HEK293 (cell line): Measurements from ENCODE around the gene MXRA8.
A peak's percentile ranks its signal among the peaks of the same experiment; 100 is the strongest.

ENCODE experiments used
- BCL11A ChIP-seq: fragments of 450-650 bp; formaldehyde crosslinking; IDR thresholded peaks from 2 replicates; pipeline ENCODE4 v1.5.1; 2016; ENCODE audit warnings: low read depth, missing biosample characterization, missing genetic modification characterization
- EGR2 ChIP-seq: fragments of 450-650 bp; formaldehyde crosslinking; IDR thresholded peaks from 2 replicates; pipeline ENCODE4 v1.5.1; 2016; ENCODE audit warnings: low read depth, missing biosample characterization, missing genetic modification characterization
- GLIS1 ChIP-seq: fragments of 450-650 bp; formaldehyde crosslinking; IDR thresholded peaks from 2 replicates; pipeline ENCODE4 v1.5.1; 2016; ENCODE audit warnings: missing biosample characterization, missing genetic modification characterization
- GLIS2 ChIP-seq: fragments of 450-650 bp; formaldehyde crosslinking; IDR thresholded peaks from 2 replicates; pipeline ENCODE4 v1.5.1; 2016; ENCODE audit warnings: missing biosample characterization, missing genetic modification characterization
- KLF1 ChIP-seq: fragments of 450-650 bp; formaldehyde crosslinking; IDR thresholded peaks from 2 replicates; pipeline ENCODE4 v1.5.1; 2016; ENCODE audit warnings: missing biosample characterization, missing genetic modification characterization
- KLF10 ChIP-seq: fragments of 450-650 bp; IDR thresholded peaks from 2 replicates; pipeline ENCODE4 v1.5.1; 2018; ENCODE audit warnings: missing biosample characterization, mild to moderate bottlenecking, missing genetic modification characterization
- KLF7 ChIP-seq: fragments of 450-650 bp; formaldehyde crosslinking; IDR thresholded peaks from 2 replicates; pipeline ENCODE4 v1.5.1; 2016; ENCODE audit warnings: missing biosample characterization, missing genetic modification characterization, borderline replicate concordance
- OSR2 ChIP-seq: fragments of 450-650 bp; formaldehyde crosslinking; IDR thresholded peaks from 2 replicates; pipeline ENCODE4 v1.5.1; 2016; ENCODE audit warnings: missing biosample characterization, missing genetic modification characterization
- SCRT2 ChIP-seq: fragments of 450-650 bp; formaldehyde crosslinking; IDR thresholded peaks from 2 replicates; pipeline ENCODE4 v1.5.1; 2016; ENCODE audit warnings: missing biosample characterization, missing genetic modification characterization
- SP2 ChIP-seq: fragments of 450-650 bp; formaldehyde crosslinking; IDR thresholded peaks from 2 replicates; pipeline ENCODE4 v1.5.1; 2016; ENCODE audit warnings: missing biosample characterization, missing genetic modification characterization
- SP3 ChIP-seq: fragments of 450-650 bp; formaldehyde crosslinking; IDR thresholded peaks from 2 replicates; pipeline ENCODE4 v1.5.1; 2016; ENCODE audit warnings: missing biosample characterization, missing genetic modification characterization
- SP7 ChIP-seq: fragments of 450-650 bp; formaldehyde crosslinking; IDR thresholded peaks from 2 replicates; pipeline ENCODE4 v1.5.1; 2016; ENCODE audit warnings: missing biosample characterization, missing genetic modification characterization
- YY2 ChIP-seq: fragments of 450-650 bp; formaldehyde crosslinking; IDR thresholded peaks from 2 replicates; pipeline ENCODE4 v1.5.1; 2016; ENCODE audit warnings: missing biosample characterization, missing genetic modification characterization
- ZBTB20 ChIP-seq: fragments of 450-650 bp; formaldehyde crosslinking; IDR thresholded peaks from 2 replicates; pipeline ENCODE4 v1.5.1; 2016; ENCODE audit warnings: missing biosample characterization, missing genetic modification characterization
- ZBTB21 ChIP-seq: fragments of 450-650 bp; formaldehyde crosslinking; IDR thresholded peaks from 2 replicates; pipeline ENCODE4 v1.5.1; 2017; ENCODE audit warnings: missing biosample characterization, missing genetic modification characterization
- ZBTB8A ChIP-seq: fragments of 450-650 bp; formaldehyde crosslinking; IDR thresholded peaks from 2 replicates; pipeline ENCODE4 v1.5.1; 2016; ENCODE audit warnings: missing biosample characterization, missing genetic modification characterization
- ZFP3 ChIP-seq: fragments of 450-650 bp; formaldehyde crosslinking; IDR thresholded peaks from 2 replicates; pipeline ENCODE4 v1.5.1; 2016; ENCODE audit warnings: low read depth, missing biosample characterization, missing genetic modification characterization
- ZFP69B ChIP-seq: fragments of 450-650 bp; formaldehyde crosslinking; IDR thresholded peaks from 2 replicates; pipeline ENCODE4 v1.5.1; 2016; ENCODE audit warnings: missing biosample characterization, missing genetic modification characterization
- ZNF138 ChIP-seq: fragments of 450-650 bp; formaldehyde crosslinking; IDR thresholded peaks from 2 replicates; pipeline ENCODE4 v1.5.1; 2016; ENCODE audit warnings: missing biosample characterization, missing genetic modification characterization, borderline replicate concordance
- ZNF169 ChIP-seq: fragments of 450-650 bp; formaldehyde crosslinking; IDR thresholded peaks from 2 replicates; pipeline ENCODE4 v1.5.1; 2016; ENCODE audit warnings: missing biosample characterization, missing genetic modification characterization
- ZNF2 ChIP-seq: fragments of 450-650 bp; formaldehyde crosslinking; IDR thresholded peaks from 2 replicates; pipeline ENCODE4 v1.5.1; 2016; ENCODE audit warnings: missing biosample characterization, missing genetic modification characterization
- ZNF324 ChIP-seq: fragments of 450-650 bp; formaldehyde crosslinking; IDR thresholded peaks from 2 replicates; pipeline ENCODE4 v1.5.1; 2016; ENCODE audit warnings: missing biosample characterization, missing genetic modification characterization
- ZNF37A ChIP-seq: fragments of 450-650 bp; IDR thresholded peaks from 2 replicates; pipeline ENCODE4 v1.5.1; 2018; ENCODE audit warnings: missing biosample characterization, missing genetic modification characterization
- ZNF391 ChIP-seq: fragments of 450-650 bp; formaldehyde crosslinking; IDR thresholded peaks from 2 replicates; pipeline ENCODE4 v1.5.1; 2016; ENCODE audit warnings: low read depth, missing biosample characterization, missing genetic modification characterization, borderline replicate concordance
- ZNF394 ChIP-seq: fragments of 450-650 bp; formaldehyde crosslinking; IDR thresholded peaks from 2 replicates; pipeline ENCODE4 v1.5.1; 2016; ENCODE audit warnings: missing biosample characterization, missing genetic modification characterization, mild to moderate bottlenecking, moderate library complexity, borderline replicate concordance
- ZNF423 ChIP-seq: fragments of 450-650 bp; formaldehyde crosslinking; IDR thresholded peaks from 2 replicates; pipeline ENCODE4 v1.5.1; 2016; ENCODE audit warnings: missing biosample characterization, missing genetic modification characterization
- ZNF549 ChIP-seq: fragments of 450-650 bp; IDR thresholded peaks from 2 replicates; pipeline ENCODE4 v1.5.1; 2018; ENCODE audit warnings: missing biosample characterization, missing genetic modification characterization, mild to moderate bottlenecking, inconsistent platforms, moderate library complexity
- ZNF560 ChIP-seq: fragments of 450-650 bp; formaldehyde crosslinking; IDR thresholded peaks from 2 replicates; pipeline ENCODE4 v1.5.1; 2017; ENCODE audit warnings: missing biosample characterization, missing genetic modification characterization, borderline replicate concordance
- ZNF600 ChIP-seq: fragments of 450-650 bp; formaldehyde crosslinking; IDR thresholded peaks from 2 replicates; pipeline ENCODE4 v1.5.1; 2016; ENCODE audit warnings: missing biosample characterization, missing genetic modification characterization
- ZNF629 ChIP-seq: fragments of 450-650 bp; formaldehyde crosslinking; IDR thresholded peaks from 2 replicates; pipeline ENCODE4 v1.5.1; 2017; ENCODE audit warnings: missing biosample characterization, missing genetic modification characterization
- ZNF660 ChIP-seq: fragments of 450-650 bp; IDR thresholded peaks from 2 replicates; pipeline ENCODE4 v1.5.1; 2018; ENCODE audit warnings: missing biosample characterization, mild to moderate bottlenecking, missing genetic modification characterization
- ZNF776 ChIP-seq: fragments of 450-650 bp; formaldehyde crosslinking; IDR thresholded peaks from 2 replicates; pipeline ENCODE4 v1.5.0; 2017; ENCODE audit warnings: missing biosample characterization, missing genetic modification characterization, borderline replicate concordance
- ZNF777 ChIP-seq: fragments of 450-650 bp; formaldehyde crosslinking; IDR thresholded peaks from 2 replicates; pipeline ENCODE4 v1.5.1; 2017; ENCODE audit warnings: missing biosample characterization, missing genetic modification characterization, borderline replicate concordance
- ZNF830 ChIP-seq: fragments of 450-650 bp; IDR thresholded peaks from 2 replicates; pipeline ENCODE4 v1.5.0; 2018; ENCODE audit warnings: missing biosample characterization, missing genetic modification characterization, low read depth, mild to moderate bottlenecking, moderate library complexity
- TF ChIP-seq, protein P1 (sequence below): fragments of 450-650 bp; formaldehyde crosslinking; IDR thresholded peaks from 2 replicates; pipeline ENCODE4 v1.5.1; 2016; ENCODE audit warnings: missing biosample characterization, missing genetic modification characterization
- TF ChIP-seq, protein P2 (sequence below): fragments of 450-650 bp; formaldehyde crosslinking; optimal IDR thresholded peaks from 2 replicates; pipeline ENCODE3; 2016; ENCODE audit warnings: missing biosample characterization, mild to moderate bottlenecking, missing genetic modification characterization
- TF ChIP-seq, protein P3 (sequence below): fragments of 450-650 bp; formaldehyde crosslinking; IDR thresholded peaks from 2 replicates; pipeline ENCODE4 v1.5.1; 2016; ENCODE audit warnings: missing biosample characterization, missing genetic modification characterization

Gene MXRA8

DNA sequence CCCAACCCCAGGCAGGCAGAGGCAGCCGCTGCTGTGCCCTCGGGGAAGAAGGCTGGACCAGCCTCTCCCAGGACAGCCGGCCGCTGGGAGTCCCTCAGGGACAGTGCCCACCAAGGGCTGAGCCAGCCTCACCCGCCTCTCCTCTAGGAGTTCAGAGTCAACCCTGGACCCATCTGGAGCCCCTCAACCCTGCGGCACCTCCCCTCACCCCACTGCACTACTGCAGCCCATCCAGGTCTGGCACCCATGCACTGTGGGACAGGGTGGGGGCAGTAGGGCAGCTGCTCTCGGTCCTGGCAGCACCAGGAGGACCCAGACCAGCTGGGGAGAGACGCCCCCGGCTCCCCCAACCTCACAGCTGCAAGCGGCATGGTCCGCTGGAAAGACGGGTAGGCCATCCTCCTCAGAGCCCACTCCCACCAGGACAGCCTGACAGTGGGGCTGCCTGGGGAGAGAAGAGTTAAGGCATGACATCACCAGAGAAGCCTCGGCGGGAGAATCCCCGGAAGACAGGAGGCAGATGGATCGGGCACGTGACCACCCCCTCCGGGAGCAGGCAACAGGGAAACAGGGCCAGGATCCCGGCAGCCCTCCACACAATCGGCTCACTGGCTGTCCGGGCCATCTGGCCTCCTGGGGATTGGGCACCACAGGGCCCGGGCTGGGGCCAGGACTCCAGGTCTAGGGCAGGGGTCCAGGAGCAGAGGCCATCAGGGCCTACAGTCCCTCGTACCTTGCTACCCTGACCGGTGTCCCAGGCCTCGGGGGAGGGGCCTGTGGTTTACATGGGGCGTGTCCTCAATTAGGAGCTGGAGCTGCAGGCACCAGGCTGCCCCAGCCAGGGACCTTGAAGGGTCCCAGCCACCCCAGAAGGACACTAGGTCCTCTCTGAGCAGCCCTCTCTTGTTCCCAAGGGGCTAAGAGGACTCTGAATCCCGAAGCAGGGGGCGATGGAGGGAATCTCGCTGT is 53.7 kb downstream of the MXRA8 start (continued):
- TF ChIP-seq, protein P1, sequence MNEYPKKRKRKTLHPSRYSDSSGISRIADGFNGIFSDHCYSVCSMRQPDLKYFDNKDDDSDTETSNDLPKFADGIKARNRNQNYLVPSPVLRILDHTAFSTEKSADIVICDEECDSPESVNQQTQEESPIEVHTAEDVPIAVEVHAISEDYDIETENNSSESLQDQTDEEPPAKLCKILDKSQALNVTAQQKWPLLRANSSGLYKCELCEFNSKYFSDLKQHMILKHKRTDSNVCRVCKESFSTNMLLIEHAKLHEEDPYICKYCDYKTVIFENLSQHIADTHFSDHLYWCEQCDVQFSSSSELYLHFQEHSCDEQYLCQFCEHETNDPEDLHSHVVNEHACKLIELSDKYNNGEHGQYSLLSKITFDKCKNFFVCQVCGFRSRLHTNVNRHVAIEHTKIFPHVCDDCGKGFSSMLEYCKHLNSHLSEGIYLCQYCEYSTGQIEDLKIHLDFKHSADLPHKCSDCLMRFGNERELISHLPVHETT (tag by site-specific recombination), result peak; percentile 82; the same call in 1 of the 2 replicates
- peak; percentile 84 for TF ChIP-seq ZBTB8A
- peak; percentile 92 for TF ChIP-seq GLIS1 (tag by site-specific recombination)
- peak; percentile 93 for TF ChIP-seq GLIS2 (tag by site-specific recombination)
- TF ChIP-seq ZFP69B (tag by site-specific recombination), result peak; percentile 79; the same call in 1 of the 2 replicates
- peak; percentile 96 for TF ChIP-seq ZNF629
- peak; percentile 42; the same call in 1 of the 2 replicates for TF ChIP-seq ZBTB20 (tag by site-specific recombination)
- TF ChIP-seq ZBTB21, result peak; percentile 83
- 0 out of 2 replicates have a peak, but pooled peaks have one; percentile 33 for TF ChIP-seq ZNF600 (tag by site-specific recombination)
- TF ChIP-seq ZNF138, result no peak
- peak; percentile 88 for TF ChIP-seq ZNF394 (tag by site-specific recombination)
- TF ChIP-seq ZFP3 (tag by site-specific recombination), result no peak
- no peak for TF ChIP-seq ZNF560 (tag by site-specific recombination)
- no peak for TF ChIP-seq ZNF776
- peak; percentile 92 for TF ChIP-seq SCRT2 (tag by site-specific recombination)
- TF ChIP-seq ZNF423 (tag by site-specific recombination), result peak; percentile 85; the same call in 1 of the 2 replicates
- TF ChIP-seq OSR2 (tag by site-specific recombination), result peak; percentile 84
- TF ChIP-seq ZNF324 (tag by site-specific recombination), result peak; percentile 81; the same call in 1 of the 2 replicates
- peak; percentile 72 for TF ChIP-seq SP2 (tag by site-specific recombination)
- TF ChIP-seq ZNF169, result no peak
- no peak for TF ChIP-seq ZNF37A (tag by site-specific recombination)
- TF ChIP-seq, protein P2, sequence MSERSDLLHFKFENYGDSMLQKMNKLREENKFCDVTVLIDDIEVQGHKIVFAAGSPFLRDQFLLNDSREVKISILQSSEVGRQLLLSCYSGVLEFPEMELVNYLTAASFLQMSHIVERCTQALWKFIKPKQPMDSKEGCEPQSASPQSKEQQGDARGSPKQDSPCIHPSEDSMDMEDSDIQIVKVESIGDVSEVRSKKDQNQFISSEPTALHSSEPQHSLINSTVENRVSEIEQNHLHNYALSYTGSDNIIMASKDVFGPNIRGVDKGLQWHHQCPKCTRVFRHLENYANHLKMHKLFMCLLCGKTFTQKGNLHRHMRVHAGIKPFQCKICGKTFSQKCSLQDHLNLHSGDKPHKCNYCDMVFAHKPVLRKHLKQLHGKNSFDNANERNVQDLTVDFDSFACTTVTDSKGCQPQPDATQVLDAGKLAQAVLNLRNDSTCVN (tag by site-specific recombination), result peak; percentile 32
- peak; percentile 89 for TF ChIP-seq SP7 (tag by site-specific recombination)
- TF ChIP-seq KLF1, result peak; percentile 71; the same call in 1 of the 2 replicates
- TF ChIP-seq ZNF830 (tag by site-specific recombination), result no peak
- TF ChIP-seq BCL11A (tag by site-specific recombination), result peak; percentile 49; the same call in 1 of the 2 replicates
- TF ChIP-seq ZNF391 (tag by site-specific recombination), result peak; percentile 63; the same call in 1 of the 2 replicates
- TF ChIP-seq, protein P3, sequence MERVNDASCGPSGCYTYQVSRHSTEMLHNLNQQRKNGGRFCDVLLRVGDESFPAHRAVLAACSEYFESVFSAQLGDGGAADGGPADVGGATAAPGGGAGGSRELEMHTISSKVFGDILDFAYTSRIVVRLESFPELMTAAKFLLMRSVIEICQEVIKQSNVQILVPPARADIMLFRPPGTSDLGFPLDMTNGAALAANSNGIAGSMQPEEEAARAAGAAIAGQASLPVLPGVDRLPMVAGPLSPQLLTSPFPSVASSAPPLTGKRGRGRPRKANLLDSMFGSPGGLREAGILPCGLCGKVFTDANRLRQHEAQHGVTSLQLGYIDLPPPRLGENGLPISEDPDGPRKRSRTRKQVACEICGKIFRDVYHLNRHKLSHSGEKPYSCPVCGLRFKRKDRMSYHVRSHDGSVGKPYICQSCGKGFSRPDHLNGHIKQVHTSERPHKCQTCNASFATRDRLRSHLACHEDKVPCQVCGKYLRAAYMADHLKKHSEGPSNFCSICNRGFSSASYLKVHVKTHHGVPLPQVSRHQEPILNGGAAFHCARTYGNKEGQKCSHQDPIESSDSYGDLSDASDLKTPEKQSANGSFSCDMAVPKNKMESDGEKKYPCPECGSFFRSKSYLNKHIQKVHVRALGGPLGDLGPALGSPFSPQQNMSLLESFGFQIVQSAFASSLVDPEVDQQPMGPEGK (tag by site-specific recombination), result peak; percentile 93
- peak; percentile 41 for TF ChIP-seq EGR2 (tag by site-specific recombination)
- peak; percentile 45; the same call in 1 of the 2 replicates for TF ChIP-seq ZNF2 (tag by site-specific recombination)
- peak; percentile 74 for TF ChIP-seq KLF10 (tag by site-specific recombination)
- 0 out of 2 replicates have a peak, but pooled peaks have one; percentile 21 for TF ChIP-seq YY2 (tag by site-specific recombination)
- no peak for TF ChIP-seq KLF7 (tag by site-specific recombination)
- TF ChIP-seq ZNF549 (tag by site-specific recombination), result no peak
- peak; percentile 61 for TF ChIP-seq SP3 (tag by site-specific recombination)
- TF ChIP-seq ZNF660 (tag by site-specific recombination), result peak; percentile 57; the same call in 1 of the 2 replicates
- no peak for TF ChIP-seq ZNF777
